GM12892 (cell line): ENCODE results near the gene CAGE1.

Source experiments
- POLR2A ChIP-seq: IDR thresholded peaks from 2 replicates; pipeline ENCODE4 v1.6.1; 2011; ENCODE audit warnings: low read depth, low read length, control low read depth
- POLR2AphosphoS5 ChIP-seq: IDR thresholded peaks from 2 replicates; pipeline ENCODE4 v1.6.1; 2011; ENCODE audit warnings: low read depth, low read length, control low read depth

DNA sequence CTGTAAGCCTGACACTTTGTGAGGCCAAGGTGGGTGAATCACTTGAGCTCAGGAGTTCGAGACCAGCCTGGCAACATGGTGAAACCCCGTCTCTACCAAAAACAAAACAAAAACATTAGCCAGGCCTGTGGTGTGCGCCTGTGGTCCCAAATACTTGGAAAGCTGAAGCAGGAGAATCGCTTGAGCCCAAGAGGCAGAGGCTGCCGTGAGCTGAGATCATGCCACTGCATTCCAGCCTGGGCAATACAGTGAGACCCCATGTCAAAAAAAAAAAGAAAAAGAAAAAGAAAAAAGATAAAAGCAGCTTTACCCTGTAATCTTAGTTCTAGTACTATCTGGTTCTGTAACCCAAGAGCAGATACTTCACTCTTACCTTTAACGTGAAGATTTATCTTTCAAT, 104.1 kb downstream of the CAGE1 start:
- TF ChIP-seq POLR2A: no peak
- no peak for TF ChIP-seq POLR2AphosphoS5
